Limb (tissue), 2 donors: ENCODE measurements around the gene RGS9.
"Not testable (repeated sequence)": the region's sequence is repeated elsewhere in the genome, so short reads cannot be mapped to it uniquely, and the experiment has no call there.

Experiments
- DNase-seq, 2 donors: peaks; one replicate each; pipeline ENCODE4 v3.0.0-alpha.2; 2016; ENCODE audit errors: extremely low spot score in 2 of 2

The RGS9 gene

GRCh38 chr17:65207448-65207847, 70.3 kb downstream of the RGS9 start:
- DNase-seq, result not testable (repeated sequence)

DNA sequence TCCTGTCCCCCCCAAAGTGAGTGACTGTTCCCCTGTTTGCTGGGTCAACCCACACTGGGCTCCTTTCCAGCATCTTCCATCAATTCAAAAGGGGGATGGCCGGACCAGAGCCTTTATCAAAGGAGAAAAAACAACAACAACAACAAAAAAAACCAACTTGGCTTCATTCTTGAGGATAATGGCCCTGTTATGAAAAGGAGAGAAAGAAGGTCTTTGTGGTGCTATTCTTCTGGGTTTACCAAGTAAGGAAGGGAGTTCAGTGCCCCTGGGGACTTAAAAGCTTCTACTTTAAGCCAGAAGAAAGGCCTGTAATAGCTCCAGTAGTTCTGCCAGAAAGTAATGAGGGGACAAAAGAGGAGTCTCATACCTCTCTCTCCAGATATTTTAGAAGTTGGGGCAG, 71.5 kb downstream of the RGS9 start:
- DNase-seq, result no peak

DNA sequence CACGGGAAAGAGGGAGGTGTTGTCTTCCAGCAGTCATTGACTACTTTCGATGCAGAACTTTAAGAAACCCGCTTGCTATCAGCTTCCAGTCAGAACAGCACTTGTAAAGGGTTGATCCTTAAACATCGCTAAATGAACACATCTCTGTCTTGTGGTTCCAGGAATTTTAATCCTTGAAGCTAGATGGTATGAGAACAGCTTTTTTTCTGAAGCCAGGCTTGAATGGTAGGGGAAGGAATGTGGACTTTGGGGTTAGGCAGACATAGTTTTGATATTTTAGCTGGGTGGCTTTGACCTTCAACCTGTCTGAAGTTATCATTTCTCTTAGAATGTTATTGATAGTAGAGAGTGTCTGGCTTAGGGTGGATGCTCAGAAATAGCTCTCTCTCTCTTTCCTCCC, 81.1 kb downstream of the RGS9 start:
- no peak for DNase-seq

- DNase-seq, result no peak
Observed at GRCh38 chr17:65219124-65219523, 82.0 kb downstream of the RGS9 start.

GRCh38 chr17:65219707-65220106, 82.5 kb downstream of the RGS9 start:
- no peak for DNase-seq

- no peak for DNase-seq
Observed at GRCh38 chr17:65220732-65221131, 83.6 kb downstream of the RGS9 start.

GRCh38 chr17:65222214-65222738, 85.1 kb downstream of the RGS9 start:
- no peak for DNase-seq

DNA sequence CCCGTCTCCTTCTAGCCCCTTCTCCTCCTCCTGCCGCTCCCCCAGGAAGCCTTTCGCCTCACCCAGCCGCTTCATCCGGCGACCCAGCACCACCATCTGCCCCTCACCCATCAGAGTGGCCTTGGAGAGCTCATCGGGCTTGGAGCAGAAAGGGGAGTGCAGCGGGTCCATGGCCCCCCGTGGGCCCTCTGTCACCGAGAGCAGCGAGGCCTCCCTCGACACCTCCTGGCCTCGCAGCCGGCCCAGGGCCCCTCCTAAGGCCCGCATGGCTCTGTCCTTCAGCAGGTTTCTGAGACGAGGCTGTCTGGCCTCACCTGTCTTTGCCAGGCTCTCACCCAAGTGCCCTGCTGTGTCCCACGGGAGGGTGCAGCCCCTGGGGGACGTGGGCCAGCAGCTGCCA, 87.9 kb downstream of the RGS9 start:
- DNase-seq, result no peak

- DNase-seq, result no peak
Observed at GRCh38 chr17:65226227-65226626, 89.1 kb downstream of the RGS9 start.

GRCh38 chr17:65227637-65228036, 90.5 kb downstream of the RGS9 start:
- no peak for DNase-seq

GRCh38 chr17:65228287-65228686, 91.1 kb downstream of the RGS9 start:
- no peak for DNase-seq

- DNase-seq, result no peak
Observed at GRCh38 chr17:65228734-65229620, 91.8 kb downstream of the RGS9 start.

- DNase-seq, result no peak
Observed at GRCh38 chr17:65229621-65229995, 92.4 kb downstream of the RGS9 start.

- no peak for DNase-seq
Observed at GRCh38 chr17:65230040-65230439, 92.9 kb downstream of the RGS9 start.

GRCh38 chr17:65231086-65231485, 93.9 kb downstream of the RGS9 start:
- DNase-seq, result no peak

GRCh38 chr17:65231662-65232335, 94.6 kb downstream of the RGS9 start:
- DNase-seq, result peak; percentile 63 to 71

DNA sequence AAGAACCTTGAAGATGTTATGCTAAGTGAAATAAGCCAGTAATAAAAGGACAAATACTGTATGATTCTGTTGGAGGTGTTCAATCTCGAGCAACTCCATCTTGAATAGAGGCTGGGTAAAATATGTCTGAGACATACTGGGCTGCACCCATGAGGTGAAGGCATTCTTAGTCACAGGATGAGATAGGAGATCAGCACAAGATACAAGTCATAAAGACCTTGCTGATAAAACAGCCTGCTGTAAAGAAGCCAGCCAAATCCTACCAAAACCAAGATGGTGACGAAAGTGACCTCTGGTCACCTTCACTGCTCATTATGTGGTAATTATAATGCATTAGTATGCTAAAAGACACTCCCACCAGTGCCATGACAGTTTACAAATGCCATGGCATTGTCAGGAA, 98.1 kb downstream of the RGS9 start:
- no peak for DNase-seq

- no peak for DNase-seq
Observed at GRCh38 chr17:65236321-65236720, 99.2 kb downstream of the RGS9 start.

DNA sequence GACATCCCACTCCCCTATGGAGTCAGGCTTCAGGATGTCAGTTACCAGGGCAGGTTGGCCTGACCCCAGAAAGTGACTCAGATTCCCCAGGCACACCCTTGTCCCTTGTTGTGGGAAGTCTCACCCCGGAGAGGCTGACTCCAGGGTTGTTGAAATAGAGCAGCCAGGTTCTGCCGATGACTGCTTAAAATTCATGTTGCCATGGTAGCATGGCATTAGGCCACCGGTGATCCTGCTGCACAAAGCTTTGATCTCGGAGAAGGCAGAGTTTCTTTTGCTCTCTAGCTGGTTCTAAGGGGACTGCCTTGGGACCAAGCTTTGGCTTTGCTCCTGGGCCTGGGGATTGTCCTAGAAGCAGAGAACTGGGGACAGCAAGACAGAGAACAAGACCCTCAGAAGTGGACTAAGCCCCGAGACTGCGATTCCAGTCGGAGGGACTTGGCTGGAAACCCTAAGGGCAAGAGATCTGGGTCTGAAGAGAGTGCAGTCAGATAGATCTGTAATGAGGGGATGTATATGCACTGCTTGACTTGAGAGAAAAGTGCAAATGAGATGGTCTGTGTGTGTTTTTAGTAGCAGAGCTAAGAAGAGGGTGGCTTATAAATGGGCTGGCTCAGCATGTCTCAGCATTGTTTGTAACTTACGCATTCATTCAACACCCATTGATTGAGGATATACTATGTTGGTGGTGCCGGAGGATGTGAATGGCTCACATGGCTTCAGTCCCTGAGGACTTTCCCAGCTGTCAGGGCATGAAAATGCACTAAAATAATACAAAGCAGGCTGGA, 106.9 kb downstream of the RGS9 start:
- peak; percentile 28 to 54 for DNase-seq

GRCh38 chr17:65246252-65246651, 109.1 kb downstream of the RGS9 start:
- no peak for DNase-seq

DNA sequence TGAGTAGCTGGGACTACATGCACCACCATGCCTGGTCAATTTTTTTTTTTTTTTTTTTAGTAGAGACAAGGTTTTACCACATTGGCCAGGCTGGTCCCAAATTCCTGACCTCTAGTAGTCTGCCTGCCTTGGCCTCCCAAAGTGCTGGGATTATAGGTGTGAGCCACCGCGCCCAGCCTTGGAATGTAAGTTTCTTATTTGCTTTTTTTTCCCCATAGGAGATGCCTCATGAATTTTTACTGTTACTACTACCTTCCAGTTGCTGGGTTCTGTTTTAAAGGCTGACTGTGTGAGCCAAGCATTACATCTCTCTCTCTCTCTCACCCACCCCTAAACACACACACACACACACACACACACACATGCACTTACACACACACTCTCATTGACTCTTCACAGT, 112.6 kb downstream of the RGS9 start:
- DNase-seq, result no peak

GRCh38 chr17:65254166-65254565, 117.0 kb downstream of the RGS9 start:
- DNase-seq, result no peak
